ENCODE data around the gene KHDRBS1. TPM values are rescaled to one million over a fixed set of nuclear protein-coding genes. Genes with fewer than 3 reads are reported as not detected.

KHDRBS1 gene
- polyA plus RNA-seq, 1 donor from 2014 or later: 214 TPM

DNA sequence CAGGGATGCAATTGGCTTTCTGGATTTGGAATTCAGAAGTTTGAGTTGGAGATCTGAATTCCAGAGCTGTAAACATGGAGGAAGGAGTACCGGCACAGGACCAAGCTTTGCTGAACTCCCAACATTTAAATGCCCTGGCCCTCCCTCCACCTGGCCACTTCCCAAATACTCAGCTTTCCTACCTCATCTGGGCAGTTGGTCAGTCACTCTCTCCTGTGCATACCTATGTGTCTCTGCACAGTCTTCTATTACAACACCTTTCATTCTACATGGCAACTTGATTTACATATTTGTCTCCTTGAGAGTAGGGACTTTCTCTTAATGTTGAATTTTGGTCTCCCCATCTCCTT, 6.1 kb upstream of the KHDRBS1 start:
- H3K79me2 ChIP-seq (replicated peaks; ENCODE audit: insufficient read depth, low read length): no peaks in the 10 kb centered on the region
- H3F3A ChIP-seq (ENCODE audit: insufficient read depth, low read length, poor library complexity, severe bottlenecking): no peaks in the 10 kb centered on the region
- no peaks in the 10 kb centered on the region for H3K27me3 ChIP-seq (ENCODE audit: insufficient read depth, low read depth, low read length)
- H3K4me2 ChIP-seq (ENCODE audit: low read length): no peak overlapping the region
- H2AFZ ChIP-seq (ENCODE audit: low read depth, low read length): no peak overlapping the region
- H3K27ac ChIP-seq (ENCODE audit: low read length): no peak overlapping the region
- H3K9me3 ChIP-seq (ENCODE audit: low read length): no peaks in the 10 kb centered on the region
- no peaks in the 10 kb centered on the region for H3K9me2 ChIP-seq (ENCODE audit: insufficient read depth, low read length)
- H3K36me3 ChIP-seq (ENCODE audit: insufficient read depth, low read length): no peaks in the 10 kb centered on the region
- TF ChIP-seq POLR2AphosphoS5 (IDR thresholded peaks at IDR 0.05) (no peak), SMC3 (conservative IDR thresholded peaks at IDR 0.05; ENCODE audit: poor library complexity) (no peak), MXI1 (conservative IDR thresholded peaks at IDR 0.05; ENCODE audit: poor library complexity, severe bottlenecking) (no peak), TAF1 (IDR thresholded peaks at IDR 0.05; ENCODE audit: low read depth) (no peak), EZH2 (IDR thresholded peaks at IDR 0.05; ENCODE audit: borderline replicate concordance, insufficient read depth, low read length, poor library complexity, severe bottlenecking) (no peak), RAD21 (conservative IDR thresholded peaks at IDR 0.05) (no peak)
- H4K20me1 ChIP-seq (ENCODE audit: insufficient read depth): no peaks in the 10 kb centered on the region
- no peak overlapping the region for H3K4me3 ChIP-seq (ENCODE audit: low read length)
- H3K9ac ChIP-seq (ENCODE audit: low read length): no peak overlapping the region

DNA sequence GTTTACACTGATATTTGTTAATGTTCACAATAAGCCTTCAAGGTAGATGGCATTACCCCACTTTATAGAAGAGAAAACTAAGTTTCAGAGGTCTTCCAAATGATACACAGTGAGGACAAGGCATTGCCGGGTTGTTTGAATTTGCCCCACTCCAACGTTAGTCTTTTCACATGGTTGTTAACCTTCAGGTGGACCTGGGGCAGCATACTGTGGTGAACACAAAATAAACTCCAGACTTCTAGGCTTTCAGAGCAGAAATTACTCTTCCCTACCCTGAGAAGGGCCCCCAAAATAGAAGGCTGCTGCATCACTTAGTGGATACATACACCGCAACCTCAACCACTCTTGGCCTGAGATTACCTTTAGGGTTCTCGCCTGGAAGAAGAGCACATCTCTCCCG, 3.4 kb upstream of the KHDRBS1 start:
- Histone ChIP-seq H4K20me1 (ENCODE audit: insufficient read depth) (no peaks in the 10 kb centered on the region), H3K27ac (ENCODE audit: low read length) (no peak overlapping the region)
- TF ChIP-seq REST (IDR thresholded peaks at IDR 0.05; ENCODE audit: borderline replicate concordance) (no peak), RAD21 (conservative IDR thresholded peaks at IDR 0.05) (no peak), MXI1 (conservative IDR thresholded peaks at IDR 0.05; ENCODE audit: poor library complexity, severe bottlenecking) (no peak), EZH2 (IDR thresholded peaks at IDR 0.05; ENCODE audit: borderline replicate concordance, insufficient read depth, low read length, poor library complexity, severe bottlenecking) (no peak), EP300 (conservative IDR thresholded peaks at IDR 0.05; ENCODE audit: poor library complexity, severe bottlenecking) (no peak), TAF1 (IDR thresholded peaks at IDR 0.05; ENCODE audit: low read depth) (no peak), POLR2AphosphoS5 (IDR thresholded peaks at IDR 0.05) (no peak), SMC3 (conservative IDR thresholded peaks at IDR 0.05; ENCODE audit: poor library complexity) (no peak)
- TF ChIP-seq, protein P1, sequence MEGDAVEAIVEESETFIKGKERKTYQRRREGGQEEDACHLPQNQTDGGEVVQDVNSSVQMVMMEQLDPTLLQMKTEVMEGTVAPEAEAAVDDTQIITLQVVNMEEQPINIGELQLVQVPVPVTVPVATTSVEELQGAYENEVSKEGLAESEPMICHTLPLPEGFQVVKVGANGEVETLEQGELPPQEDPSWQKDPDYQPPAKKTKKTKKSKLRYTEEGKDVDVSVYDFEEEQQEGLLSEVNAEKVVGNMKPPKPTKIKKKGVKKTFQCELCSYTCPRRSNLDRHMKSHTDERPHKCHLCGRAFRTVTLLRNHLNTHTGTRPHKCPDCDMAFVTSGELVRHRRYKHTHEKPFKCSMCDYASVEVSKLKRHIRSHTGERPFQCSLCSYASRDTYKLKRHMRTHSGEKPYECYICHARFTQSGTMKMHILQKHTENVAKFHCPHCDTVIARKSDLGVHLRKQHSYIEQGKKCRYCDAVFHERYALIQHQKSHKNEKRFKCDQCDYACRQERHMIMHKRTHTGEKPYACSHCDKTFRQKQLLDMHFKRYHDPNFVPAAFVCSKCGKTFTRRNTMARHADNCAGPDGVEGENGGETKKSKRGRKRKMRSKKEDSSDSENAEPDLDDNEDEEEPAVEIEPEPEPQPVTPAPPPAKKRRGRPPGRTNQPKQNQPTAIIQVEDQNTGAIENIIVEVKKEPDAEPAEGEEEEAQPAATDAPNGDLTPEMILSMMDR (IDR thresholded peaks at IDR 0.05; ENCODE audit: poor library complexity, severe bottlenecking): no peak

More for the DNA sequence above, 3.4 kb upstream of the KHDRBS1 start:
- Histone ChIP-seq H3K9me3 (ENCODE audit: low read length) (no peaks in the 10 kb centered on the region), H3K9ac (ENCODE audit: low read length) (no peak overlapping the region), H3K4me3 (ENCODE audit: low read length) (no peak overlapping the region), H3K36me3 (ENCODE audit: insufficient read depth, low read length) (no peaks in the 10 kb centered on the region), H2AFZ (ENCODE audit: low read depth, low read length) (no peak overlapping the region), H3F3A (ENCODE audit: insufficient read depth, low read length, poor library complexity, severe bottlenecking) (no peaks in the 10 kb centered on the region), H3K9me2 (ENCODE audit: insufficient read depth, low read length) (no peaks in the 10 kb centered on the region), H3K79me2 (replicated peaks; ENCODE audit: insufficient read depth, low read length) (peaks cover 15% of the 10 kb centered on the region), H3K4me2 (ENCODE audit: low read length) (no peak overlapping the region), H3K27me3 (ENCODE audit: insufficient read depth, low read depth, low read length) (no peaks in the 10 kb centered on the region)

All from neural cell (in vitro differentiated cells).